PC-9 (cell line): ENCODE measurements around the gene TRIM28.

Experiments used
- CTCF ChIP-seq: fragments of 200-600 bp; sonication (generic); conservative IDR thresholded peaks from 2 replicates; pipeline ENCODE4 v1.6.1; 2017; ENCODE audit warnings: mixed run types, antibody characterized with exemption, mild to moderate bottlenecking, moderate library complexity
- EZH2 ChIP-seq: fragments of 200-600 bp; sonication (generic); IDR thresholded peaks from 2 replicates; pipeline ENCODE4 v1.8.0; 2017; ENCODE audit warnings: antibody characterized with exemption, low read depth

GRCh38 chr19:58572818-58573657 lies 29.2 kb downstream of the TRIM28 start, which contains the start of gene MZF1:
- TF ChIP-seq CTCF (no peak), EZH2 (no peak)
